NCI-H1694 (cell line): ENCODE results near the gene GPR39.

Experiments used
- DNase-seq: peaks from one replicate; lab custom pipeline; 2025; lab: John Stamatoyannopoulos, UW

The GPR39 gene

DNA sequence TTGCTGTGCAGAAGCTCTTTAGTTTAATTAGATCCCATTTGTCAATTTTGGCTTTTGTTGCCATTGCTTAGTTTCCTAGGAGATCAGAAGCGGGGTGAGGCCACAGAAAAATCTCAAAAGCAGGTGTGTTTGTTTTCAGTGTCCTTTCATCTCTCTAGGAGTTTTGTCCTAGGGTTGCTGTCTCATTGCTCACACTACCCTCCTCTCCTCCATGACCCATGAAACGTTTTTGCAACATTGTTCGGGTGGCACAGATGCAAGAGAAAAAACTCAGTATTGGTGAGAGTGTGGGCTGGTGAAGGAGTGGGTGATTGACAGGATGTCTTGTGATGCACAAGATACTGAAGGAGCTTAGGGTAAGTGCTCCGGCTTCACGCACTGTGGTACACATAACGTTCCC lies 149.8 kb downstream of the GPR39 start:
- no peak for DNase-seq

DNA sequence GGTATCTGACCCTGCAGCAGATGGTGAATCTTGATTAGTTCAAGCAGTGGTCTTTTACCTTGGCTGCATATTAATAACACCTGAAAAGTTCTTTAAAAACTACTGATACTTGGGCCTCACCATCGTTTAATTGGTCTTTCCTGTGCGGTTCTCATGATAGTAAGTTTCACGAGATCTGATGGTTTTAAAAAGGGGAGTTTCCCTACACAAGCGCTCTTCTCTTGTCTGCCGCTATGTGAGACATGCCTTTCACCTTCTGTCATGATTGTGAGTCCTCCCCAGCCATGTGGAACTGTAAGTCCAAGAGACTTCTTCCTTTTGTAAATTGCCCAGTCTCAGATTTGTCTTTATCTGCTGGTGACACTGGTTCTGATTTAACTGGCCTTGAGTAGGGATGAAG lies 151.1 kb downstream of the GPR39 start:
- DNase-seq = no peak

GRCh38 chr2:132568656-132569055 lies 152.1 kb downstream of the GPR39 start:
- no peak for DNase-seq

DNA sequence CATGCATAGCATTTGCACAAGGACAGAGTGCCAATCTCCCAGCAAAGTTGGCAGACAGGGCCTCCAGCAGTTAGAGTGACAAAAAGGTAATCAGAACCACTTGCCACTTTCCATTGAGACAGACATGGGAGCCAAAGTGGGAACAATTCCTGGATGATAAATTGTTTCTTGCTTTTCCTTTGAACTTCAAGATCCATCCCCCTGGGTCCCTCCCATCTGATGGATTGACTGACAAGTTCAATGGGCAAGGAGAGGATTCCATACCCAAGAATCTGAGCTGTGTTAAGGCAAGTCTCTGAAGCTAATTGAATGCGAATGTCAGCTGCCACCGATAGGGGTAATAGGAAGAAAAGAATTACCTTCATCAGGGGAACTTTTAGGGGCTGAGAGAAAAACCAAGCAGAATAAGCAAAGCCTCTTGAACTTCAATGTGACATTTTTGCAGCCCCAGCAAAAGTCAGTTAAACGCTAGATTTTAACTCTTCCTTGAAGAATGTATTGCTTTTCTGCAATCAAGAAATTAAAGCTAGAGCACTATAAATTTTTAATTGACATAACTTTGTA lies 156.9 kb downstream of the GPR39 start:
- DNase-seq = no peak

DNA sequence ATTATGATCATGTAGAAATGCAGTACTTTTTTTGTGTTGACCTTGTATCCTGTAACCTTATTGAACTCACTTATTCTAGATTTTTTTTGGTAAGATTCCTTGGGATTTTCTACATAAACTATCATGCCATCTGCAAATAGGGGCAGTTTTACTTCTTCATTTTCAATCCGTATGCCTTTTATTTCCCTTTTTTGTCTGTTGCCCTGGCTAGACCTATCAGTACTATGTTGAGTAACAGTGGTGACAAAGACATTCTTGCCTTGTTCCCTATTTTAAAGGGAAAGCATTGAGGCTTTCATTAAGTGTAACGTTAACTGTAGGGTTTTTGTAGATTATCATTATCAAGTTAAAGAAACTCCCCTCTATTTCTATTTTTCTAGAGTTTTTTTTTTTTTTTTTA lies 161.1 kb downstream of the GPR39 start:
- no peak for DNase-seq

GRCh38 chr2:132581591-132581990 lies 165.0 kb downstream of the GPR39 start:
- no peak for DNase-seq

DNA sequence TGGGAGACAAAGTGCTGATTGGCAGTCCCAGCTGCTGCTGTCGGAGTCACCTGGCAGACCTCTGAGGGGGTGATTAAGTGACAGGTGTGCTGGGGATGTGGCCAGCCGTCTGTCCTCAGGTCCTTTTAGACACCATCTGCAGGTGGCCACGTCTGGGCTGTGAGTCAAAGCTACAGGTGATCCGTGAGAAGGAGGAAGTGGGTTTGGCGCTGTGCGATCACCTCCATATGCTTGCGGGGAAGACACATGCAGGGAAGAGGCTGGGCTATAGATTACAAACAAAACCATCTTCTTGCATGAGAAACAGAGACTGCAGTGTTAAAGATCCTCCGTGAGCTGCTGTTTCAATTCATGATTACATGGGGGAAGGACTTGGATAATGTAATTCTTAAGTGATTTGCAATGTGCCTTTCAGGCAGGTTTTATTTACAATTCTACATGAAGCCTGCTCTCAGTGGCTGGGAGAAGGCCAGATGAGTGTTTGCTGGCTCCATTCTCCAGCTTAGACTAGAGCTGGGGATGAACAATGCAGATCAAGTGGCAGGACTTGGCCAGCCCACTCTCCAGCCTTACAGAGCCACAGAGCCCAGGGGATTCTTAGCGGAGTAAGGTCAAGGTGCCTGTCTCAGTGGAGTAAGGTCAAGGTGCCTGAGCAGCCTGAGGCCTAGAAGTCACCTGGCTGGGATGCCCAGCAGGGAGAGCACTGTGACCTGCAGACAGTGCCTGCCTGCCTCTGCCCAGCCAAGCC lies 165.6 kb downstream of the GPR39 start:
- DNase-seq = peak; percentile 30

- DNase-seq = peak; percentile 11
These were observed 167.2 kb downstream of the GPR39 start for GRCh38 chr2:132583666-132584360.

DNA sequence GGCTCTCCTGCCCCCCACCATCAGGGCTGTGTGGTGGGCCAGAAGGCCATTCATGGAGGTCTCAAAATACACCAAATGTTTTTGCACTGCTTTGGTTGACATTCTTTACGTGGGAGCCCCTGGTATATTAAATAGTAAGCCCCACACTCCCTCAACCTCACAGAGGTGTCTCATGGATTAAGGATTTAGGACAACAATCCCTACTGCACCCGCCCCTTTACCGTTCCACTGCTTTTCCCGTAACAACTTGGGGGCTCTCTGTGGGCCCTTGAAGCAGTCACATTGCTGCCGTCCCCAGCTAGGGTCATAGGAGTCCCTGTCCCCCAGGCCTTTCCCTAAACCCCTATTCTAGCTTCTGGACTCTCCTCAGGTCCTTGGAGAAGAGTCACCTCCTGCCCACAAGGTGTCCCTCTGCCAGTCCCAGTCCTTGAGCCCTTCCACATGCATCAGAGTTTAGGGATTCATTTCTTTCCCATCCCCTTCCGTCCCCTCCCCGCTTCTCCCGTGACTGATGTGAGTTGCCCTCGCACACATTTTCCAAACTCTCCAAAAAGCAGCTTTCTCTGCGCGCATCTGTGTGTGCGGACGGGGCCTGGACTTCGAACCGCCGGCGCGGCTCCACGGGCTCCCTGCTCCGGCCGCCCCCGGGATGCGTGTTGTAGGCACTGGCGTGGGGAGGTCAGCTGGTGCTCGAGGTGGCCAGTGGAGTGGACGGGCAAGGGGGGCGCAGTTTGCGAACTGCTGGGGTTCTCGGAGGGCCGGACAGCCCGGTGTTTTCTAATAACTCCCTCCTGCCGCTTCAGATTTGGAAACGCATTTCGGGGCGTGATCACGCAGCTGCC lies 168.6 kb downstream of the GPR39 start:
- DNase-seq = no peak

GRCh38 chr2:132586101-132586511 lies 169.5 kb downstream of the GPR39 start:
- DNase-seq = no peak

- DNase-seq = no peak
These were observed 170.2 kb downstream of the GPR39 start for GRCh38 chr2:132586835-132587234.

GRCh38 chr2:132588576-132588975 lies 172.0 kb downstream of the GPR39 start:
- DNase-seq = no peak

DNA sequence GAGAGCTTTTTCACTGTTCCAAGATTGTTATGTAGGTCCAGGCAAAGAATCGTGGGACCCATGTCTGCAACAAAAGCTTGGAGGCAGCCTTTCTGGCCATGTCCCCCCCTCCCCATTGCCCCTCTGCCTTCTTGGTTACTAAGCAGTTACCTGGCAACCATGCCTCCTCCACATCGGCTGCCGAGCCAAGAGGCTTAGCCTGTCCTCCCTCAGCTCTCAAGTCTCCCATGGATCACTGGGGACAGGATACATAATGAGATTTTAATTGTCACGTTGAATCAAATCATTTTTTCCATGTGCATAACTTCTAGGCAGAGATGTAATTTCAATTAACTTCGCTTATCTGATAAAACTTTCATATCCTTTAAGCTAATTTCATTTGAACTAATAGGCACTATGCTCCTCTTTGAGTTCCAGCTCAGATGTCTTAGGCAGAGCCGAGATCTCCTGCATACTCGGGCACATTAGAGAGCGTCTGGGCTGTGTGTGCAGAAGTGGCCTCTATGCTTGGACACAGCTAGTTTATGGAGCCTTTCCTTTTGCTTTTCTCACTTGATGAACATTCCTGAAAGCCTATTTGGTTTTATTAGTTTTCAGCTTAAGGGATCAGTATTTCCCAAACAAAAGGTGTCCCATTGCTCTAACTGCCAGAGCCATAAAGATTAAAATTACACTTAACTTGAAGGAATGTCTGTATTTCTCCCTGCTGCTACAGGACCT lies 172.7 kb downstream of the GPR39 start:
- no peak for DNase-seq

DNA sequence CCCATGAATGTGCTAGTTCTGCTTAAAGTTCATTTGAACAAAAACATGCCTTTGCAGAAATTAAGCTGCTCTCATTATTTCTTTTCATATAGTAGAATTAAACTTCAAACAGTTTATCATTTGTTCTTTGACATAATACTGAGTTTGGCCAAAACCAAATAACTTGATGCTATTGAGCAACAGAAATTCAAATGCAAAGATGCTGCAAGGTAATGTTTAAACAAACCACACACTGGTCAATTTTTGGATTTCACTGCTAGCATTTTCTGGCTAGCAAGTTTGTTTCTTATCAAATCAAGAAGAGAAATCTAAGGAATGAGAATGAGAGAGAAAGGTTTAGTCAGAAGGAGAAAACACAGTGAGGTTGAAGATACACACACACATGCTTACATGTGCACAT lies 173.4 kb downstream of the GPR39 start:
- no peak for DNase-seq

DNA sequence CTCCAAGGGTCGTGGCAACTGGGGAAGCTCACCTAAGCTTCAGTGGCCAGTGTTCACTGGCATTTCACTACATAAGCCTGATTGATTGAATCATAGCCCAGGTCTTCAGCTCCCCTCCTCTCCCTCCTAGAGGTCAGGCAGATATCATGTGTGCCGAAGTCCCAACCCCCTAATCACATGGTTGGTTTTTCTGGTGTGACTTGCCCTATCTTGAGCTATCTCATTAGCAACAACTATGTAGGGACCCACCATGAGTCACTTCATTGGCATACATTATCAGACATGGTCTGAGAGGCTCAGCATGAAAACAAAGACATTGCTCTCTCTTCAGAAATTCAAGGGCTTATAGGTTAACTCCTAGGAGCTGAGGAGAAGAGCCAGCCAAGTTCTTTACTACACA lies 176.6 kb downstream of the GPR39 start:
- no peak for DNase-seq

GRCh38 chr2:132595186-132595585 lies 178.6 kb downstream of the GPR39 start:
- no peak for DNase-seq

DNA sequence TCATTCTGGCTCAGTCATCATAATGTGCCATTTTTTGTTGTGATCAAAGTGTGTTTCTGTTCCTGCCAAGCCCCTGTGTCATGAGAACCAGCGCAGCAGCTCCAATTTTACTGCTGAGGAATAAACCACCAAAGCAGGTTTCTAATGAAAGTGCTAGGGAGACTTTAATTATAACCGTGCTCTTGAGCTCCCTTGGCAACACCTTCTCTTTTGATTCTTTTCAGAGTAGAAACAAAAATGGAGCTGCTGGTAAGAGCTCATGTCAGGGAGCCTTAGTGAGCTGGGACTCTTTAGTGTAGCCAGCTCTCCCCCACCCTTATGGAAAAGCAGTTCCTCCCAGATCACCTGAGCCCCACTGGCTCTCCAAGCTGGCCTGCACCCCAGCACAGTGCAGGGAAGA lies 179.1 kb downstream of the GPR39 start:
- DNase-seq = no peak

DNA sequence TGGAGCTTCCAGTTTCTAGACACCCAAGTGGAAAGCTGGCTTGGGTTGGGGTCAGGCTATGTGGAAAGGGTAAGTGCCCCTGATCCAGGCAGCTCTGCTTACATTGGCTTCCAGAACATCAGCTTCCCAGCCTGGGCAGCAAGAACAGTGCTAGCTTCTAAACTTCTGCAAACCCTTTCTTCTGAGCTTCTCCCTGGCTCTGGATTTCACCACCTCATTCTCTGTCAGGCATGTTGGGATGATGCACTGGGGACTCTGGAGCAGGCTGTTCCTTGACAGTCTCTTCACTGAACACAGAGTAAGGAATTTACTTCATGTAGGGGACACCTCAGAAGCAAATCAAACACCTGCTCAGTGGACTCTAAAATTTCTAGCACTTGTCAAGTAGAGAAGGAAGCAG lies 180.6 kb downstream of the GPR39 start:
- no peak for DNase-seq

DNA sequence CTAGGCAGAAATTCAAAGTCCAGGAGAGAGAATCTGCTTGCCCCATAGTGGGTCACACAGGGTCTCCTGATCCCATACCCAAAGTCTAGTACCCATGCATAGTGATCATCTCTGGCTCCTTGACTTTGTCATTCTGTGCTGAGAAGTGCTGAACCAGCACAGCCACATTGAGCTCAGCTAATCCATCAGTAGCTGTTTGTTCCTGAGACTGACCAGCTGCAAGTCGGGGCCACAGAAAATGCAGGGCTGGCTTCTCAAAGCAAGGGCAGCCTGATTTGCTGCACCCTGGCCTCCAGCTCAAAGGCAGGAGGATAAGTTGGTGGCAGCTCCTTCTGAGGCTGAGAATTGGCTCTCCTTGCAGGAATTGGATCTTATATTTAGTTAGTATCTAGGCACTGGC lies 181.2 kb downstream of the GPR39 start:
- DNase-seq = no peak

DNA sequence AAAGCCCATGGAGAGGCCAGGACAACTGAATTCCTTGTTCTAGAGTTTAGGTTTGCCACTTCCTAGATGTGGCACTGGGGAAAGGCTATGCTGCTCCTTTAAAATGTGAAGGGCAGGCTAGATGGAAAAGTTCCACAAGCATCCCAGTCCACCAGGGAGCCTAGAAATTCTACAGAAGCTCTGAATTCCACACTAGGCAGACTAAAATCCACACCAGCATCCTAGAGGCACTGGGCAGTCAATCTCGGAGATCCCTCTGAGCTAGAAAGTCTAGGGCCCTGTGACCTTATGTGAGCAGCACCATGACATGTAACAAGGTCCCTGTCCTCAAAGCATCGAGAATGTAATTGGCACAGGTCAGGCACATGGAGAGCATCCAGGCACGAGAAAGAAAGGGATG lies 181.9 kb downstream of the GPR39 start:
- DNase-seq = no peak

GRCh38 chr2:132599556-132599955 lies 183.0 kb downstream of the GPR39 start:
- no peak for DNase-seq

DNA sequence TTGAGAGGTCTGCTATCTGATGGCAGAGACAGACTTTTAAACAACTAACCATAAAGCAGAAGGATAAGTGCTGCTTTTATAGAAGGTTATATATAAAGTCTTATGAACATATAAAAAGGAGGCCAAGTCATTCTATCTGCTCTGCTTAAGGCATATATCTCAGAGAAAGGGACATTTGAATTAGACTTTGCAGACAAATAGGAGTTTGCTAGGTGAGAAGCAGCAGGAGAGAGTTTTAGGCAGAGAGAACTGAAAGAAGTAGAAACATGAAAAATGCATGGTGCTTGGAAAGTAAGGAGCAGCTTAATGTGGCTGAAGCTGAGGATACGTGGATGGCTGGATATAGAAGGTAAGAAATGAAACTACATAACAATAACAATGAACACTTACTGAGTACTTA lies 188.0 kb downstream of the GPR39 start:
- no peak for DNase-seq
